CD4-positive, alpha-beta T cell treated with Interleukin-4 for 4 hours (primary cell): ENCODE measurements around the gene KLK1.
"Not testable (repeated sequence)": the region's sequence is repeated elsewhere in the genome, so short reads cannot be mapped to it uniquely, and the experiment has no call there.

ENCODE experiments used
- DNase-seq: peaks from one replicate; pipeline ENCODE4 v3.0.0-alpha.2; 2020

The KLK1 gene

DNA sequence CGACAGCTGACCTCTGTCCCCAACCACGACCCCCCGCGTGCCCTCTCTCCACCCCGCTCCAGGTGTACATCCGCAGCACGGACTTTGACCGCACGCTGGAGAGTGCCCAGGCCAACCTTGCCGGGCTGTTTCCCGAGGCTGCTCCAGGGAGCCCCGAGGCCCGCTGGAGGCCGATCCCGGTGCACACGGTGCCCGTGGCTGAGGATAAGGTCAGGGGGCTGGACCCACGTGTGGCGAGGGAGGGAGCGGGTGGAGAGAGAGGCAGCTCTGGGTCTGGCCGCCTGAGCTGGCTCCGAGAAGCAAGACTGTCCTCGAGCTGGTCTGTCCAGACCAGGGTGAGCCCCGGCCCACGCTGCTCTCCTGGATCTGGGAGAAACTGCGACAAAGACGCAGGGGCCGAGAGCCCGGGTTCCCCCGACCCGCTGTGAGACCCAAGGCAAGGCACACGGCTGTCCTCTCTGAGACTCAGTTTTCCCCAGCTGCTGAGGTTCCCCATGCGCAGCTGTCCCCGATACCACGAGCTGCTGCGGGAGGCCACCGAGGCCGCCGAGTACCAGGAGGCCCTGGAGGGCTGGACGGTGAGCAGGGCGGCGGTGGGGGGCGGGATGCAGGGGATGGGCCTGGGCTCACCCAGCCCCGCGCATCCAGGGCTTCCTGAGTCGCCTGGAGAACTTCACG lies 31.9 kb downstream of the KLK1 start:
- no peak for DNase-seq

DNA sequence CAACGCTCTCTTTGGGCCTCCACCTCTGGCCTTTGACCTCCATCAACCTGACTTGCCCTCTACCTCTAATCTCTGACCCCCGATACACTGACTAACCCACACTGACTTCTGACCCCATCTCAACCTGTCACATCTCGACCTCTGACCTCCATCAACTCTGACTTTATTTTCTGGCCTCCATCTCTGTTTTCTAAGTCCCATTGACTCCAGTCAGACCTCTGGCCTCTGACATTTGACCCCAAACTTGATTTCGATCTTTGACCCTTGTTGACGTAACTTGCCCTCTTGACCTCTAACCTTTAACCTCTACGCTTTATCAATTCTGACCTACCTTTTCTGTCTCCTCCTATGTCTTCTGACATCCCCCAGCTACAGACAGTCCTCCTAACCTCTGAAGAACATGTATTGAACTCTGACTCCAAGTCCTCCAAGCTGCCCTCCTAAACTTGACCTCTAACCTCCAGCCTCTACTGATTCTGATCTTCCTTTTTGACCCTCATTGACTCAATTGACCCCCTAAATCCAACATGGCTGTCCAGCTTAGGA lies 32.6 kb downstream of the KLK1 start:
- no peak for DNase-seq

DNA sequence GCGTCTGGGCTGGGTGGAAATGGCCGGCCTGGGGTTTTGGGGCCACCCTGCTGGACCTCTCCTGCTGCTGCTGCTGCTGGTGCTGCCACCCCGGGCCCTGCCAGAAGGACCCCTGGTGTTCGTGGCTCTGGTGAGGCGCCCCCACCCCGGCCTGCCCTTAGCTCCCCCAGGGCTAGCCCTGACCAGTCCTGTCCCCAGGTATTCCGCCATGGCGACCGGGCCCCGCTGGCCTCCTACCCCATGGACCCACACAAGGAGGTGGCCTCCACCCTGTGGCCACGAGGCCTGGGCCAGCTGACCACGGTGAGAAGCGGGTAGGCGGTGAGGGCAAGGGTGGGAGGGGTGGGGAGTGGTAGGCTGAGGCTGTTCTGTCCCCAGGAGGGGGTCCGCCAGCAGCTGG lies 33.2 kb downstream of the KLK1 start, which contains the start of gene ACP4:
Gene ACP4, plus strand, starts transcription at position 20 of the 400 bp plus-strand sequence. Its CDS starts 0 bp downstream, at position 20.
- DNase-seq, result no peak

DNA sequence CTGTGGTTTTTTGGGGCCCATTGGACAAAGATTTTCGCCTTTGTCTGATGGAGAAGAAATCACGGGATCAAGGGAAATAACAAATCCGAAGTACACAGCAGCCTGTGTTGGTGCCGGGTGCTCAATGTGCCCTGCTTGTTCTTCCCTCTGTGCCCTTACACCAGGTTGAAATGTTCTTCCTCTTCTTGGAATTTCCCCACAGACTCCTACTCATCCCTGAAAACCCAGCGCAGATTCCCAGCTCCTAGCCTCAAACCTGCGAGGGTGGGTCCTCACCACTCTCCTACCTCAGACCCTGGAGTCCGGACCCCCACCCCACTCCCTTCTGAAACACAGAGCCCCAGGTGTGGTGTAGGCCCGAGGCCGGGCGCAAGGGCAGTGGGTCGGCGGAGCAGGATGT lies 38.3 kb downstream of the KLK1 start:
- no peak for DNase-seq

DNA sequence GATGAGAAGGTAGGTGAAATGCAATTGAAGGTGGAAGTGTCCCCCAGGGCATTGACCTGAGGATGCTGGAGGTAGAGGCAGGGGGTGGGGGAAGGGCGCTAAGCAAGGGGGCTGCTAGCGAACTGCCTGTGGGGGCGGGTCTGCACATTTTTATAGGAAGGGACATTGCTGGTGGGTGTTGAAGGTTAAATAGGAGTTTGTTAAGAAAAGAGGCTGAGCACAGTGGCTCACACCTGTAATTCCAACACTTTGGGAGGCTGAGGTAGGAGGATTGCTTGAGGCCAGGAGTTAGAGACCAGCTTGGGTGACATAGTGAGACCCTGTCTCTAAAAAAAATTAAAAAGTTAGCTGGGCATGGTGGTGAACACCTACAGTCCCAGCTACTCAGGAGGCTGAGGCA lies 38.9 kb downstream of the KLK1 start:
- no peak for DNase-seq

DNA sequence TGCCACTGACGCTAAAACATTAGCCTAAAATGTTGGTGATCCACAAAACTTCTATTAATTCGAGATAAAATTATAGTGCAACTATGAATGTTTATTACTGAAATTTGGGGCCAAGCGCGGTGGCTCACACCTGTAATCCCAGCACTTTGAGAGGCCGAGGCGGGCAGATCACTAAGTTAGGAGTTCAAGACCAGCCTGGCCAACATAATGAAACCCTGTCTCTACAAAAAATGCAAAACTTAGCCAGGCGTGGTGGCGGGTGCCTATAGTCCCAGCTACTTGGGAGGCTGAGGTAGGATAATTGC lies 39.8 kb downstream of the KLK1 start:
- not testable (repeated sequence) for DNase-seq

DNA sequence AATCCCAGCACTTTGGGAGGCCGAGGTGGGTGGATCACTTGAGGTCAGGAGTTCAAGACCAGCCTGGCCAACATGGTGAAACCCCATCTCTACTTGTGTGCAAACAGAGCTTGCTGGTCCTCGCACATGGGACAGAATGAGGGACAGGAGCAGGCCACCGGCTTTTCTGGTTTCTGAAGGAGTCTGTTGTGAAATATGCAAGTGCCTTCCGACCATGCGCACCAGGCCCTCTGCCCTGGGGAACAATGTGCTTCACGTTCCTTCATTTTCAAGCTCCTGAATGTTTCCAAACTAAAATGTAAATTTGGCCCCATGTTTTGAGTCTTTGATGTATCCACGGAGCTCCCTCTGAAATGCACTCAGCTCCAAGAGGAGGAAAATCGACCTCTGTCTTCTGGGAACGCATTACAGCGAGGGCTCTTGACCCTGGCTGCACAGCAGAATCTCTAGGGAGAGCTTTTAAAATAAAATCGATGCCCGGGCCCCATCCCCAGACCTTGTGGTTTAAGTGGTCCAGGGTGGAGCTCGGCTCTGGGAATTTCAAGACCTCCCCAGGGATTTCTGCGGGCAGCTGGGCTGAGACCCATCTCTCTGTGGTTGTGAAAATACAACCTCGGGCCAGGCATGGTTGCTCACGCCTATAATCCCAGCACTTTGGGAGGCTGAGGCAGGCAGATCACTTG lies 42.7 kb downstream of the KLK1 start:
- DNase-seq, result no peak

DNA sequence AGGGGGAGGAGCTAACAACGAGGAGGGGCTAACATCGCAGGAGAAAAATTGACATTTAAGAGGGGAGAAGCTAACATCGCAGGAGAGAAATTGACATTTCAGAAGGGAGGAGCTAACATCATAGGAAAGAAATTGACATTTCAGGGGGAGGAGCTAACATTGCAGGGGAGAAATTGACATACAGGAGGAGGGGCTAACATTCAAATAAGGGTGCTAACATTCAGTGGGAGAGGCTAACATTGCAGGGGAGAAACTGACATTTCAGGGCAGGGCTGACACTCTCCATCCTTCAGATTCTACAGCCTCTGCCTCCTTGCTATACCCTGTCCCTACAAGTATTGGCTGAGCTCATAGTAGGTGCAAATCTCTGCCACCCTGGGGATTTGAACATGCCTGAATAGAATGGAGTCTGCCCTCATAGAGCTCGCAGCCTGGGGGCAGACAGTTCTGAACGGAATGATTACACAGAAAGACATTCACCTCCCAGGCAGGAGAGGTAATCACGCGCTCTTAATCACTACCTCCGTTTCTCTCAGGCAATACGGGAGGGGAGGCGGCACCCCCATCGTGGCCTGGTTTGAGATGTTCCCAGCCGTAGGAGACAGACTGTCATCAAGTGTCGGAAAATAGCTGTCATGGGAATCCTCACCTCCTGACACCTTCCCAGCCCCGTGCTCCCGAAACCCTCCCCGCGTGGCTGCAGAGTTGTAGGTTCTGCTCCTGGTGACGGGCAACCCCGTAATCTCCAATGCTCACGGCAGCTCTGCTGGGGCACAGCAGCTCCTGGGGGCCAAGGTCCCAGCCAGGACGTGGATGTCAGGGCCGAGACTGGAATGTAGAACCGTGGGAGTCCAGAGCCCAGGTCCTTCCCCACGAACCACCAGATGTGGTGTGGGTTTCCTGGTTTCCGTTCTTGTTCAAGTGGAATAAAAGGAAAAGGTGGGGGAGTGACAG lies 43.8 kb downstream of the KLK1 start:
- no peak for DNase-seq

DNA sequence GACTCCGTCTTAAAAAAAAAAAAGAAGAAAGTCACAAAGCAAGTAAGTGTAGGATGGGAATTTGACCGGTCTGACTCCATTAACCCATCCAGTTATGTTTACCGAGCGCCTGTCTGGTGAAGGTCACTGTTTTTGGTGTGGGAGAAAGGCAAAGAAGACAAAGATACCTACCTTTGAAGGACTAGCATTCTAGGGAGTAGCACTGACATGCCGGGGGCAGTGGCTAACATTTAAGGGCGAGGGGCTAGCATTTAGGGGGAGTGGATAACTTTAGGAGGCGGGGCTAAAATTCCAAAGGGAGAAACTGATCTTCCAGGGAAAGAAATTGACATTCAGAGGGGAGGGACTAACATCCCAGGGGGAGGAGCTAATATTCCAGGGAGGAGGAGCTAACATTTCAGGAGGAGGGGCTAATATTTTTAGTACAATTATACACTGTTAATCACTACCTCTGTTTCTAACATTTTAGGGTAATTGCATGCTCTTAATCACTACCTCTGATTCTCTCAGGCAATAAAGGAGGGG lies 44.6 kb downstream of the KLK1 start:
- no peak for DNase-seq

DNA sequence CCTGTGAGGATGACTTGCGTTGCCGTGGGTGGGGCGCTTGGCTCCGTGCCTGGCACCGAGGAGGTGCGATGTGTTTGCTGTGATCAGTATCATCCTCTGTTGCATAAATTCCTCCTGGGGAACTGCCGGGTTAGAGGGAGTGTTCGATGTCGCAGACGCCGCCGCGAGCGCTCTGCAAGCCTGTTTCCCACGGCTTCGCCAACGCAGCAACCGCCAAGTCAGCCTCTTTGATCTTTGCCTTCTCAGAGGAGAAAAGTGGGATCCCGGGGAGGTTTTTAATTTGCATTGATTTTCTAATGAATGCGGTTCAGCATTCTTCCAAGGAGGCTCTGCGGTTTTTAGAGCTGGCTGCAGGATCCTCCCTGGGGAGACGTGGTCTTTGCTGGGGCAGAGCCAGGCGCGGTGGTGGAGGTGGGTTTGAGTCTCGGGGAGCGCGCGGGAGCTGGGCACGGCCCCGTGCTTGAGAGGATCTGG lies 45.7 kb downstream of the KLK1 start:
- DNase-seq, result no peak

DNA sequence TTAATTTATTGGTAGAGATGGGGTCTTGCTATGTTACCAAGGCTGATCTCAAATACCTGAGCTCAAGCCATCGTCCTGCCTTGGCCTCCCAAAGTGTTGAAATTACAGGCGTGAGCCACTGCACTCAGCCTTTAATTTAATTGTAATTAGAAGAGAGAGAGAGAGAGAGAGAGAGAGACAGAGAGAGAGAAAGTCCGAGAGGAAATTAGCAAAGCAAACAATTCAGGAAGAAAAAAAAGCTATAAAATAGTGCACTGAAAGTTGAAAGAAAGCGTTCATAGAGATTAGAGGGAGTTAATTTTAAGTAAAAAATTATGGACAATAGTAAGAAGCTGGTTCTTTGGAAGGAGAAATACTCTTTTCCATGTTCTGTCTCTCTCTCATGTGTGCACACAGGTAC lies 46.3 kb downstream of the KLK1 start:
- no peak for DNase-seq

DNA sequence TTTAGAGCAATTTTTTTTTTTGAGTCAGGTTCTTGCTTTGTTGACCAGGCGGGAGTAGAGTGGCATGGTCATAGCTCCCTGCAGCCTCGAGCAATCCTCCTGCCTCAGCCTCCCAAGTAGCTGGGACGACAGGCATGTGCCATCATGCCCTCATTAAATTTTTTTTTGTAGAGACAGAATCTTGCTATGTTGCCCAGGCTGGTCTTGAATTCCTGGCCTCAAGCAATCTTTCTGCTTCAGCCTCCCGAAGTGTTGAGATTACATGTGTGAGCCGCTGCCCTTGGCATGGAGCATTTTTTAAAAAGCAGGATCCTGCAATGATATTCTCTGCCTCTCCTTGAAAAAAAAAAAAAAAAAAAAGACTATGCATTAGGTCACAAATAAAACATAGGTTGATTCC lies 47.5 kb downstream of the KLK1 start:
- DNase-seq, result no peak

DNA sequence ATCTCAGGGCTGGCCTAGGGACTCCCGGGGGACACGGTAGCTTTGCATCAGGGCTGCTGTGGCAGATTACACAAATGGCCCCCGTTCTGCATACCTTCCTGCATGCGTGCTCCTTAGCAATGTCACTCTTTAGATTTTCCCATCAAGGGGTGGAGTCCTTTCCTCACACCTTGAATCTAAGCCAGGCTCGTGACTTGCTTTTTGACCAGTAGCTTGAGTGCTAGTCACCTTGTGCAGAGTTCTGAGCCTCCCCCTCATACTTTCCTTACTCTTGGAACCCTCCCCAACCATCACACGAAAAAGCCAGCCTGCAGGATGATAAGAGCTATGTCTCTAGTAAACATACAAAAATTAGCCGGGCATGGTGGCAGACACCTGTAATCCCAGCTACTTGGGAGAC lies 50.1 kb downstream of the KLK1 start:
- DNase-seq, result not testable (repeated sequence)

DNA sequence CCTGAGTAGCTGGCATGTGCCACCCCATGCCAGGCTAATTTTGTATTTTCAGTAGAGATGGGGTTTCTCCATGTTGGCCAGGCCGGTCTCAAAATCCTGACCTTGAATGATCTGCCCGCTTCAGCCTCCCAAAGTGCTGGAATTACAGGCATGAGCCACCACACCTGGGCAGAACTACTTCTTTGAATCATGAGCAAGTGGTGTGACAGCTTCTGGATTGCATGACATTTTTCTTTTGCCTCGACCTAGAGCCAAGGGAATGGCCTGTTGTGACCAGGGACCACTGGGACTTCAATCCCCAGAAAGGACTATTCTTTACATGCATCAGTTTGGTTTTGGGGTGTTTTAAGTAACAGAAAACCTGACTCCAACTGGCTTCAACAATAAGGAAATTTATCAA lies 50.7 kb downstream of the KLK1 start:
- not testable (repeated sequence) for DNase-seq

DNA sequence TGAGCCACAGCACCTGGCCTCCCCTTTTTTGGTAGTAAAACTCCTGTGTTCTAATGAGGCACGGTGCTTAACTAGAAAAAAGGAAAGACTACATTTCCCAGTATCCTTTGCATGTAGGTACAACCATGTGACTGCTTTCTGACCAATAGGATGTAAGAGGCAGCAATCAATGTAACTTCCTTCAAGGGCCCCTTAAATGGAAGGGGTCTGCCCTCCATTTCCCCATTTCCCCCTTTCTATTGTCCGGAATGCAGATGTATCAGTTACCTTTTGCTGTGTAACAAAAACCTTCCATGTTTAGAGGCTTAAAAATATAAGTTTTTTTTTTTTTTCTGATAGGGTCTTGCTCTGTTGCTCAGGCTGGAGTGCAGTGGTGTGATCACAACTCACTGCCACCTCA lies 51.1 kb downstream of the KLK1 start:
- no peak for DNase-seq

DNA sequence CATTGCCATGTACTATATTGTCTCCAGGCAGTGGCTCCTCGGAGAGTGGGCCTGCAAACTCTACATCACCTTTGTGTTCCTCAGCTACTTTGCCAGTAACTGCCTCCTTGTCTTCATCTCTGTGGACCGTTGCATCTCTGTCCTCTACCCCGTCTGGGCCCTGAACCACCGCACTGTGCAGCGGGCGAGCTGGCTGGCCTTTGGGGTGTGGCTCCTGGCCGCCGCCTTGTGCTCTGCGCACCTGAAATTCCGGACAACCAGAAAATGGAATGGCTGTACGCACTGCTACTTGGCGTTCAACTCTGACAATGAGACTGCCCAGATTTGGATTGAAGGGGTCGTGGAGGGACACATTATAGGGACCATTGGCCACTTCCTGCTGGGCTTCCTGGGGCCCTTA lies 52.7 kb downstream of the KLK1 start:
- no peak for DNase-seq

DNA sequence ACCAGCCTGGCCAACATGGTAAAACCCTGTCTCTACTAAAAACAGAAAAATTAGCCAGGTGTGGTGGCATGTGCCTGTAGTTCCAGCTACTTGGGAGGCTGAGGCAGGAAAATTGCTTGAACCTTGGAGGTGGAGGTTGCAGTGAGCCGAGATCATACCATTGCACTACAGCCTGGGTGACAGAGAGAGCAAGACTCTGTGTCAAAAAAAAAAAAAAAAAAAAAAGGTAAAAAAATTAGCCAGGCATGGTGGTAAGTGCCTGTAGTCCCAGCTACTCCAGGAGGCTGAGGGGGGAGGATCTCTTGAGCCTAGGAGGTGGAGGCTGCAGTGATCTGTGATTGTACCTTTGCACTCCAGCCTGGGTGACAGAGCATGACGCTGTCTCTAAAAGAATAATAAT lies 53.4 kb downstream of the KLK1 start, which contains the start of gene GPR32:
Gene GPR32, plus strand, starts transcription at position 301 of the 400 bp plus-strand sequence. CDS start 137 bp downstream, outside the sequence.
- not testable (repeated sequence) for DNase-seq
